GM10847 (cell line): ENCODE results near the gene ESRRA.

Source experiments
- POLR2A ChIP-seq: IDR thresholded peaks from 2 replicates; pipeline ENCODE4 v1.6.1; 2011; ENCODE audit not compliant: insufficient read length; ENCODE audit errors: extremely low read depth

ESRRA gene

GRCh38 chr11:64285885-64286800, 19.2 kb upstream of the ESRRA start:
- no peak for TF ChIP-seq POLR2A

- no peak for TF ChIP-seq POLR2A
Measured at GRCh38 chr11:64286801-64287159, 18.5 kb upstream of the ESRRA start.

GRCh38 chr11:64287676-64288352, 17.5 kb upstream of the ESRRA start:
- no peak for TF ChIP-seq POLR2A

DNA sequence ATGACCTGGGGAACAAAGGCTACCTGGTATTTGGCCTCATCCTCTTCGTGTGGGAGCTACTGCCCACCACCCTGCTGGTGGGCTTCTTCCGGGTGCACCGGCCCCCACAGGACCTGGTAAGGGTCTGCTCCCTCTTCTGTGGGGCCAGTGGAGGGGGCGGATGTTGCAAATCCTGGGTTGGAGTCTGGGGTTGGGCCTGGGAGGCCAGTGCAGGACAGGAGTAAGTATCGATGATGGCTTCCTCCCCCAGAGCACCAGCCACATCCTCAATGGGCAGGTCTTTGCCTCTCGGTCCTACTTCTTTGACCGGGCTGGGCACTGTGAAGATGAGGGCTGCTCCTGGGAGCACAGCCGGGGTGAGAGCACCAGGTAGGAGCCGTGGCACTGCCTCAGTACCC, 17.0 kb upstream of the ESRRA start:
- TF ChIP-seq POLR2A = no peak

- TF ChIP-seq POLR2A = no peak
Measured at GRCh38 chr11:64289002-64289564, 16.2 kb upstream of the ESRRA start.

- TF ChIP-seq POLR2A = no peak
Measured at GRCh38 chr11:64290352-64291261, 14.7 kb upstream of the ESRRA start.

DNA sequence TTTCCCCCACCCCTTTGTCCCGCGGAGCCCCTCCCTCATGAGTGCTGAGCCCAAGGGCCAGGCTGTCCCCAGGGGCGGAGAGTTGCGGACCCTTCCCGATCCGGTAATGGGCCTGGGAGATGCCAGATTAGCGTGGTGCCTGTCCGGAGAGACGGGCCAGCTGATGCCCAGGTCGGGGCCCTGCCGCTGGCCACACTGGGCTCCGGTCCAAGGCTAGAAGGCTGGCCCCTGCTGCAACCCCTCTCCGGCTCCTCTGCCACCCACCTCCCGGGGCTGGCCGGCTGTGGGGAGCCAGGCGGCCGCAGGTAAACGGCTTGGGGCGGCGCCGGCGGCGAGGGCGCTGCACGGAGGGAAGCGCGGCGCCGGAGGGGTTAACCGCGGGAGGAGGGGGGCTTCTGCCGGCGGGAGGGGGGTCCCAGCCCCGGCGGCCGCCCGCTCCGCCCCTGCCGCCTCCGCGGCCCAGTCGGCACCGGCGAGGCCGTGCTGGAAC, 14.0 kb upstream of the ESRRA start, which contains the start of gene KCNK4:
Gene KCNK4, plus strand, starts transcription at position 41 of the 490 bp plus-strand sequence. CDS start 1,717 bp downstream, outside the sequence.
- TF ChIP-seq POLR2A = no peak

DNA sequence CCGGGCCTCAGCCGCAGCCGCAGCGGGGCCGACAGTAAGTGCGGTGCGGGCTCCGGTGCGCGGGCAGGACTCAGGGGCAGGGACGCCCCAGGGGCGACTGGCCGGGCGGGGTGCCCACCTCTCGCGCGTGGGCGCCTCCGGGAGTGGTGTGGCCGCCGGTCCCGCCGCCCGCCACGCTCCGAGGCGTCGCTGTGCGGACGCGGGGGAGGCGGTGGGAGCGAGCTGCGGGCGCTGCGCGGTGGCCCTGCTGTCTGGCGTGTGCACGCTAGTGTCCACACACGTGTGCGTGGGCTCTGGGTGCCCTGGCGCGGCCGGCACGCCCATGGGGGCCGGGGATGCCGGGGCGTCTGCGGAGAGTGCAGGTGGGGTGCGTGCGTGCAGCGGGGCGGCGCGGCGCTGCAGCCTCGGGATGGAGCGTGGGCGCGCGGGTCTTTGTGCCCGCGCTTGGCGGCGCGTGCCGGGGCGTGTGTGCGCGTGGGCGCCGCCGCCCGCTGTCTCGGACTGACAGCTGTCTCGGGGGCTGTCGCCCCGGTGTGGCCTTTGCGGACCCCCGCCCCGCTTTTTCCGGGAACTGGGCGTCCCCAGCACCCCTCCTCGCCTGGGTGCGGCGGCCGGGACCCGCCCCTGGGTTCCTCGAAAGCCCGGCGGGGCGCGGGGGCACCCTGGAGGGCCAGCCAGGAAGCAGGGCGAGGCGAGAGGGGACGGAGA, 13.4 kb upstream of the ESRRA start:
- no peak for TF ChIP-seq POLR2A

GRCh38 chr11:64292460-64293254, 12.7 kb upstream of the ESRRA start:
- no peak for TF ChIP-seq POLR2A

DNA sequence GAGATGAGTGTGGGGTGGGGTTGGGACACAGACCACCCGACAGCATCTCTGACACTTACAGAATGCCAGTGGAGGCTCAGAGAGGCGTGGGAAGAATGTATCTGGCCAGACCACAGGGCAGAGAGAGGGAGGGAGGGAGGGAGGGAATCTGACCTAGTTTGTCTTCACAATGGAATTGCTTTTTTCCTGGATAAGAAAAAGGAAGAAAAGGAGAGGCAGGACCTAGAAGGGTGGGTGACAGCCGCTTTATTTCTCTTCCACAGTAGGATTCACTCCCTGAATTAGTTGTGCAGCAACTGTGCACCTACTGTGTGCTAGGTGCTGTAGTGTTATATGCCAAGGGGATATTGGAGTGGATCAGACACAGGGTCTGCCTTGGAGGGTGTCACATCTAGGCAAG, 10.6 kb upstream of the ESRRA start:
- no peak for TF ChIP-seq POLR2A

- no peak for TF ChIP-seq POLR2A
Measured at GRCh38 chr11:64295760-64296159, 9.6 kb upstream of the ESRRA start.

- no peak for TF ChIP-seq POLR2A
Measured at GRCh38 chr11:64296236-64296635, 9.1 kb upstream of the ESRRA start.
